GM12865 (cell line): ENCODE results near the gene ZNF669.

ENCODE experiments used
- DNase-seq: peaks from one replicate; pipeline ENCODE4 v3.0.0; 2010; ENCODE audit warnings: low read depth
- H3K4me3 ChIP-seq: 2 replicates; pipeline ENCODE4 v1.5.1; 2011; ENCODE audit warnings: mild to moderate bottlenecking, low read depth, low read length, control low read depth
- CTCF ChIP-seq: IDR thresholded peaks from 2 replicates; pipeline ENCODE4 v1.5.1; 2011; ENCODE audit warnings: low read length, control low read depth, low read depth, inconsistent platforms; ENCODE audit not compliant: insufficient read depth; ENCODE audit errors: missing control alignments

The ZNF669 gene

GRCh38 chr1:247060771-247061170 lies 43.4 kb downstream of the ZNF669 start:
- TF ChIP-seq CTCF, result no peak
- no peak for DNase-seq
- H3K4me3 ChIP-seq, result no peak overlapping the region

GRCh38 chr1:247056071-247056470 lies 48.1 kb downstream of the ZNF669 start:
- no peak for TF ChIP-seq CTCF
- DNase-seq, result no peak
- H3K4me3 ChIP-seq, result no peak overlapping the region

GRCh38 chr1:247054992-247055415 lies 49.2 kb downstream of the ZNF669 start:
- no peak for TF ChIP-seq CTCF
- H3K4me3 ChIP-seq, result no peak overlapping the region
- no peak for DNase-seq
